Measurements from ENCODE around the gene ITGB1BP2. TPM values are rescaled to one million over a fixed set of nuclear protein-coding genes. Genes with fewer than 3 reads are reported as not detected.

ITGB1BP2 gene
- total and polyA plus RNA-seq, 2 of the 8 experiments (the other 6 are each of a cell fraction or from before 2014, with no cell fraction given): 2.9 to 5.2 TPM

DNA sequence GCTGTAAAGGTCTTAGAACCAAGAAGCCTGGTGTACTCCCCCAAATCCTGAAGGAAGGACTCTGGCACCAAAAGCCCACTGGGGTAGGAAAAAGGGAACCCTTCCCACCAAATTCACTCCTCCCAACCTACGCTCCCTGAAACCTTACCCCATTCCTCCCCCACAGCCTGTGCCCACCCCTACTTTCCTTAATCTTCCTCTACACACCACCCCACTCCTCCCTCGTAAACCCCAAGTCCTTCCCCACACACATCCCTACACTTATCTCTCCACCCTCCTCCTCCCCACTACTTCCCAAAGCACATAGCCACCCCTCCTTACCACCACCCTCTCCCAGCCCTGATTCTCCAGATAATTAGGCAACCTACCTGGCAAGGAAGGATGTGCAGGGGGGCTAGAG is 49.3 kb upstream of the ITGB1BP2 start:
- no peak overlapping the region for H3K23ac ChIP-seq (ENCODE audit: insufficient read length)
- H3K36me3 ChIP-seq (ENCODE audit: control insufficient read depth in 2 of 4, insufficient read depth in 4 of 4, low read length in 3 of 4): peaks cover 9 to 39% (median 28%) of the 10 kb centered on the region in 4 experiments
- peaks cover 0 to 1% of the 10 kb centered on the region in 2 experiments for H4K20me1 ChIP-seq (replicated peaks in 1 of 2; ENCODE audit: control insufficient read depth in 1 of 2, insufficient read depth in 2 of 2, low read length in 2 of 2)
- no peak overlapping the region for H2AFZ ChIP-seq (ENCODE audit: low read length)
- H3K56ac ChIP-seq (replicated peaks; ENCODE audit: insufficient read length, low read depth, low read length): no peak overlapping the region
- no peak overlapping the region for H2BK120ac ChIP-seq (replicated peaks; ENCODE audit: low read depth, low read length)
- no peak overlapping the region for H2BK12ac ChIP-seq (ENCODE audit: low read depth, low read length)
- POLR2A ChIA-PET (ENCODE audit: partially characterized antibody): interaction anchor here (1.3 to 4.6 kb wide), 4 partner anchors 32 to 134 kb away, joined by 3 to 20 read pairs (median 4); partner anchors contain the start of genes MED12 and NONO
- CTCF ChIA-PET (ENCODE audit: partially characterized antibody): interaction anchor here (0.9 kb wide), 1 partner anchor 12 kb away, joined by 3 read pairs; no protein-coding TSS in a partner anchor
- 43 to 100% methylated on average over 1 of the region's 2 CpGs for WGBS, 2 experiments (ENCODE audit: extremely low coverage in 1 of 2, insufficient coverage in 1 of 2, insufficient read length in 1 of 2, insufficient replicate concordance in 2 of 2, low coverage in 1 of 2, low lambda C conversion rate in 2 of 2, missing lambda C conversion rate in 1 of 2)
- H4K91ac ChIP-seq (replicated peaks; ENCODE audit: insufficient read length, low read length): no peak overlapping the region
- no peak overlapping the region for H4K8ac ChIP-seq (ENCODE audit: extremely low read depth, insufficient read depth, low read length)
- peak overlapping the region; percentile 42 to 99 (median 48); a peak in 7 of 8 replicates for H3K4me3 ChIP-seq (ENCODE audit: extremely low read depth in 1 of 4, insufficient read depth in 2 of 4, low read depth in 3 of 4, low read length in 4 of 4)
- H2BK5ac ChIP-seq (ENCODE audit: low read depth, low read length): no peak overlapping the region
- H3K18ac ChIP-seq (ENCODE audit: extremely low read depth, low read length): no peak overlapping the region; the same call in 1 of the 2 replicates
- H3K9me3 ChIP-seq (ENCODE audit: insufficient read depth in 2 of 2, low read depth in 1 of 2, low read length in 1 of 2): no peaks in the 10 kb centered on the region
- H3K23me2 ChIP-seq (ENCODE audit: low read depth, low read length): peaks cover 6% of the 10 kb centered on the region; the same call in 1 of the 2 replicates
- peaks cover 0 to 5% (median 3%) of the 10 kb centered on the region in 4 experiments; a peak in 4 of 7 replicates for H3K4me1 ChIP-seq (replicated peaks in 1 of 4; ENCODE audit: control insufficient read depth in 3 of 4, insufficient read depth in 4 of 4, low read length in 3 of 4)
- no peak for DNase-seq (ENCODE audit: low read depth in 1 of 2, low spot score in 2 of 2)
- H2BK15ac ChIP-seq (ENCODE audit: low read length): no peak overlapping the region
- TF ChIP-seq RXRA (IDR thresholded peaks at IDR 0.05; ENCODE audit: insufficient read depth, low read depth, low read length): no peak
- no peak for TF ChIP-seq RAD21 (IDR thresholded peaks at IDR 0.05 in 1 of 2, conservative IDR thresholded peaks at IDR 0.05 in 1 of 2; ENCODE audit: low read depth in 2 of 2, low read length in 2 of 2)
- no peak for TF ChIP-seq TBP (IDR thresholded peaks at IDR 0.05; ENCODE audit: low read depth, low read length)
- no peak for TF ChIP-seq BCL11A (IDR thresholded peaks at IDR 0.05; ENCODE audit: low read depth in 2 of 2, low read length in 2 of 2)
- no peak for TF ChIP-seq CTBP2 (IDR thresholded peaks at IDR 0.05; ENCODE audit: borderline replicate concordance, insufficient read depth, insufficient read length, low read length)
- TF ChIP-seq ZNF274 (IDR thresholded peaks at IDR 0.05; ENCODE audit: borderline replicate concordance, extremely low read depth, low read length): no peak
- no peak for TF ChIP-seq JUND (IDR thresholded peaks at IDR 0.05; ENCODE audit: low read length)
- no peak for TF ChIP-seq YY1 (IDR thresholded peaks at IDR 0.05; ENCODE audit: low read depth, low read length)
- TF ChIP-seq SP4 (IDR thresholded peaks at IDR 0.05; ENCODE audit: low read length): no peak
- TF ChIP-seq, protein P1, sequence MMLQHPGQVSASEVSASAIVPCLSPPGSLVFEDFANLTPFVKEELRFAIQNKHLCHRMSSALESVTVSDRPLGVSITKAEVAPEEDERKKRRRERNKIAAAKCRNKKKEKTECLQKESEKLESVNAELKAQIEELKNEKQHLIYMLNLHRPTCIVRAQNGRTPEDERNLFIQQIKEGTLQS (IDR thresholded peaks at IDR 0.05; ENCODE audit: insufficient read depth, low read depth, low read length): no peak
- no peak for TF ChIP-seq HDAC2 (IDR thresholded peaks at IDR 0.05; ENCODE audit: borderline replicate concordance in 1 of 2, low read depth in 2 of 2, low read length in 2 of 2)
- H3K27me3 ChIP-seq (replicated peaks in 1 of 4; ENCODE audit: control insufficient read depth in 3 of 4, extremely low read depth in 1 of 4, insufficient read depth in 3 of 4, low read length in 3 of 4): no peaks in the 10 kb centered on the region
- no peak for FAIRE-seq
- no peaks in the 10 kb centered on the region; the same call in 1 of the 2 replicates for H3K79me1 ChIP-seq (ENCODE audit: low read depth, low read length)
- peaks cover 0 to 26% of the 10 kb centered on the region in 2 experiments; a peak in 2 of 4 replicates for H3K79me2 ChIP-seq (ENCODE audit: control insufficient read depth in 1 of 2, insufficient read depth in 2 of 2, low read length in 2 of 2)
- no peak overlapping the region for H2AK5ac ChIP-seq (ENCODE audit: low read depth, low read length)
- no peak overlapping the region for H4K5ac ChIP-seq (ENCODE audit: insufficient read length, low read depth, low read length)
- H2BK20ac ChIP-seq (ENCODE audit: low read length): no peak overlapping the region
- H3K4ac ChIP-seq (replicated peaks; ENCODE audit: insufficient read length, low read depth, low read length): no peak overlapping the region
- peak overlapping the region in 1 of 4 experiments; percentile 6; a peak in 1 of 7 replicates for H3K9ac ChIP-seq (replicated peaks in 1 of 4; ENCODE audit: extremely low read depth in 1 of 4, low read depth in 3 of 4, low read length in 3 of 4)
- H3K14ac ChIP-seq (ENCODE audit: insufficient read length): no peak overlapping the region
- H3K4me2 ChIP-seq (ENCODE audit: insufficient read depth in 1 of 2, low read depth in 2 of 2, low read length in 2 of 2): peak overlapping the region; percentile 69 to 89
- H3K27ac ChIP-seq (ENCODE audit: low read depth, low read length): no peak overlapping the region
